Progenitor cell of endocrine pancreas (in vitro differentiated cells): ENCODE data around the gene IL1RAP. TPM values are rescaled to one million over a fixed set of nuclear protein-coding genes. Genes with fewer than 3 reads are reported as not detected.

Experiments used
- DNase-seq: peaks from one replicate; pipeline ENCODE4 v3.0.0; 2021; ENCODE audit warnings: low spot score; ENCODE audit not compliant: unreplicated experiment
- H3K27ac Mint-ChIP-seq: 2 replicates; pipeline ENCODE4 v1.8.0; 2021; ENCODE audit warnings: mild to moderate bottlenecking, moderate library complexity, mixed read lengths
- H3K27me3 Mint-ChIP-seq: 2 replicates; pipeline ENCODE4 v1.8.0; 2021; ENCODE audit warnings: mixed read lengths
- H3K36me3 Mint-ChIP-seq: 2 replicates; pipeline ENCODE4 v1.8.0; 2022; ENCODE audit warnings: mixed read lengths; ENCODE audit not compliant: insufficient read depth
- H3K4me1 Mint-ChIP-seq: 2 replicates; pipeline ENCODE4 v1.8.0; 2021; ENCODE audit warnings: low read depth, mixed read lengths
- H3K4me3 Mint-ChIP-seq: 2 replicates; pipeline ENCODE4 v1.8.0; 2021; ENCODE audit warnings: low read depth, mild to moderate bottlenecking, moderate library complexity, mixed read lengths
- H3K9me3 Mint-ChIP-seq: 2 replicates; pipeline ENCODE4 v1.8.0; 2021; ENCODE audit warnings: low read depth, mixed read lengths
- CTCF ChIP-seq: fragments of 200-600 bp; sonication (generic); IDR thresholded peaks from one replicate; pipeline ENCODE4 v1.5.0; 2021; ENCODE audit warnings: antibody characterized with exemption, mild to moderate bottlenecking; ENCODE audit not compliant: unreplicated experiment
- total RNA-seq: library from RNA; stranded (reverse); gene quantifications from 2 replicates; pipeline ENCODE4 v1.2.1, GENCODE V29; 2021

The IL1RAP gene
- total RNA-seq, 1 donor from 2014 or later = 20.0 TPM

DNA sequence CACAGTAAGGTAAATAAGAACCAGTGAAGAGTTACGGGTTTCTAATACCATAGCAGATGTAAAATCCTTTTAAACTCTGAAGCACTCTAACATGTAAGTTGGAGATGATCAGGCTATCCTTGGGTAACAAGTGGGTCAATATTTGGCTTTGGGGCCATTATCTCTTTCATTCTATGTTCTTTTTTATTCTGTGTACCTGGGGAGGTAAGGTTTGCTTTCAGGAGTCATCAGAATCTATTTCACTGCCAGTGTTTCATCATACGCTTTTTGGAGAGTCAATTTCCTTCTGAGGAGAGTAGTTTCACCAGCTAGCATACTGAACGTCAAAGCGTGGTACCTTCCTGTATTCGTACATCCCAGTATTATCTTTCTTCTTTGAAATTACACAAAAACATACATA, 182.1 kb downstream of the IL1RAP start:
- no peak for DNase-seq
- Mint-ChIP-seq H3K4me3 (no peak overlapping the region), H3K9me3 (peaks cover 8% of the 10 kb centered on the region), H3K36me3 (no peaks in the 10 kb centered on the region), H3K27me3 (no peaks in the 10 kb centered on the region), H3K27ac (no peak overlapping the region), H3K4me1 (peaks cover 23% of the 10 kb centered on the region)
- TF ChIP-seq CTCF = no peak

DNA sequence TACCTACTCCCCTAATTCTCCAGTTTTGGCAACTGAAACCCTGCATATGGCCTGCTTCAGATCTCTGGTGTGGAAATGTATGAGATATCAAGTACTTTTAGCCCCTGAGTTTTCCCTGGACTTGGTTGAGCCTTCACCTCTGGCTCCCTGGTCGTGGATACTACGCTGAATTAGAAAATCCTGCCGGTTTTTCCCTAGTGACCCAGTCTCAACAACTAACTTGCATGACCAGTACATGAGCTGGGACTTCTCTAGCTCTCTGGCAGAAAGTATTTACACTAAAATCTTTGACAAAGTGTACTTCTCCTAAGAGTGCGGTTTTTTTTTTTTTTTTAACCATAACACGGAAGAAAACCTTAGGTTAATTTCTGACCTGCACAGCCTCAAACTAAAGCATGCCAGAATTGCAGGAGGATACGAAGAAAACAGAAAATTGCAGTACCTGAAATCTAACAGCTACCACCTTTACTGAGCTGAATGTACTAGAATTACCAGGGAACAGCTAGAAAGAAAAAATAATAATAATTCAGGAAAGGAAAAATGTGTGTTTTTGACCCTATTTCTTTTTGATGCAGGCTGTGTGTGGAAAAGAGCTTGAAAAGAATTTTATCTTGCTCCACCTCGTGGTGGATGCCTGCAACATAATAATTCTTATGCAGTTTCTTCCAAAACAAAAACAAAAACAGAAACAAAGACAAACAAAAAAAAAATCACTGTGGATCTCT, 183.1 kb downstream of the IL1RAP start:
- peaks cover 8% of the 10 kb centered on the region for H3K9me3 Mint-ChIP-seq
- H3K4me1 Mint-ChIP-seq = peaks cover 24% of the 10 kb centered on the region
- no peak overlapping the region for H3K4me3 Mint-ChIP-seq
- no peak for DNase-seq
- no peaks in the 10 kb centered on the region for H3K36me3 Mint-ChIP-seq
- H3K27me3 Mint-ChIP-seq = no peaks in the 10 kb centered on the region
- peak; percentile 67 for TF ChIP-seq CTCF
- H3K27ac Mint-ChIP-seq = no peak overlapping the region

GRCh38 chr3:190697502-190697830, 183.6 kb downstream of the IL1RAP start:
- peaks cover 24% of the 10 kb centered on the region for H3K4me1 Mint-ChIP-seq
- no peak for TF ChIP-seq CTCF
- no peak for DNase-seq
- peaks cover 8% of the 10 kb centered on the region for H3K9me3 Mint-ChIP-seq
- H3K27me3 Mint-ChIP-seq = no peaks in the 10 kb centered on the region
- H3K27ac Mint-ChIP-seq = no peak overlapping the region
- no peaks in the 10 kb centered on the region for H3K36me3 Mint-ChIP-seq
- H3K4me3 Mint-ChIP-seq = no peak overlapping the region

DNA sequence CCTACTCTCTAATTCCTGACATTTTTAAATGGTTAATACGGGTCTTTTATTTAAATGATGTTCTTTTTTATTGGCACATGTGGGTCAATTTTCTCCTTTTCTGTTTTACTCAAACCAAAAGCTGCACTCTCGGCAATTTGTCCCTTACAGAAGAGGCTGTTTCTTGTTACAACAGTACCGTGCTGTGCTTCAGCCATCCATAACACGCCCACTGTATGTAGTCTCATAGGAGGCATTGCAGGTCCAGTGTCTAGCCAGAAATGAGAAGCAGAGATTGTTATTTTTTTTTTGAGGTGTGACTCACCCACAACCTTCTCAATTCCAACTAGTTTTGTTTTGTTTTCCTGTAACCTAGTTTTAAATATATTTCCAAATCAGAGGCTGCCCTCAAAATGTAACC, 184.0 kb downstream of the IL1RAP start:
- Mint-ChIP-seq H3K4me1 (peaks cover 24% of the 10 kb centered on the region), H3K27ac (no peak overlapping the region), H3K27me3 (no peaks in the 10 kb centered on the region), H3K9me3 (peaks cover 5% of the 10 kb centered on the region), H3K4me3 (no peak overlapping the region), H3K36me3 (no peaks in the 10 kb centered on the region)
- no peak for TF ChIP-seq CTCF
- no peak for DNase-seq

- no peaks in the 10 kb centered on the region for H3K36me3 Mint-ChIP-seq
- no peak overlapping the region for H3K27ac Mint-ChIP-seq
- H3K9me3 Mint-ChIP-seq = no peaks in the 10 kb centered on the region
Measured at GRCh38 chr3:190699776-190700175, 185.9 kb downstream of the IL1RAP start.

More at GRCh38 chr3:190699776-190700175, 185.9 kb downstream of the IL1RAP start:
- no peak for TF ChIP-seq CTCF
- H3K4me3 Mint-ChIP-seq = no peak overlapping the region
- peaks cover 19% of the 10 kb centered on the region for H3K4me1 Mint-ChIP-seq
- no peaks in the 10 kb centered on the region for H3K27me3 Mint-ChIP-seq
- no peak for DNase-seq
